HL-60 (cell line): ENCODE measurements around the gene KRTAP5-8.

Experiments used
- DNase-seq, 2 experiments: peaks; one replicate each; pipeline ENCODE4 v3.0.0-alpha.2; 2010 to 2020; ENCODE audit warnings: low read depth in 1 of 2, low spot score in 1 of 2
- H3K27ac ChIP-seq: fragments of 250-450 bp; sonication (Bioruptor Pico); replicated peaks from 2 replicates; pipeline ENCODE4 v1.5.1; 2020; ENCODE audit warnings: mild to moderate bottlenecking, moderate library complexity
- H3K27me3 ChIP-seq: fragments of 250-450 bp; sonication (Bioruptor Pico); 2 replicates; pipeline ENCODE4 v1.5.1; 2021; ENCODE audit warnings: mild to moderate bottlenecking, moderate library complexity; ENCODE audit not compliant: insufficient read depth, poor library complexity, severe bottlenecking
- H3K4me3 ChIP-seq: replicated peaks from 2 replicates; pipeline ENCODE4 v1.5.1; 2011; ENCODE audit warnings: mild to moderate bottlenecking, control low read depth, low read length; ENCODE audit not compliant: insufficient read depth
- GABPA ChIP-seq: IDR thresholded peaks from 2 replicates; pipeline ENCODE4 v1.6.1; 2012; ENCODE audit warnings: low read depth
- POLR2AphosphoS5 ChIP-seq: IDR thresholded peaks from 2 replicates; pipeline ENCODE4 v1.6.1; 2012; ENCODE audit warnings: low read depth
- SPI1 ChIP-seq: IDR thresholded peaks from 2 replicates; pipeline ENCODE4 v1.6.1; 2012; ENCODE audit warnings: low read depth, mild to moderate bottlenecking, borderline replicate concordance
- TF ChIP-seq, protein P1 (sequence below): IDR thresholded peaks from 2 replicates; pipeline ENCODE4 v1.6.1; 2012; ENCODE audit warnings: low read depth; ENCODE audit not compliant: insufficient replicate concordance
- TF ChIP-seq, protein P2 (sequence below): IDR thresholded peaks from one replicate; pipeline ENCODE4 v1.5.1; 2011; ENCODE audit warnings: low read length, control low read depth, inconsistent platforms; ENCODE audit not compliant: insufficient read depth

The KRTAP5-8 gene

DNA sequence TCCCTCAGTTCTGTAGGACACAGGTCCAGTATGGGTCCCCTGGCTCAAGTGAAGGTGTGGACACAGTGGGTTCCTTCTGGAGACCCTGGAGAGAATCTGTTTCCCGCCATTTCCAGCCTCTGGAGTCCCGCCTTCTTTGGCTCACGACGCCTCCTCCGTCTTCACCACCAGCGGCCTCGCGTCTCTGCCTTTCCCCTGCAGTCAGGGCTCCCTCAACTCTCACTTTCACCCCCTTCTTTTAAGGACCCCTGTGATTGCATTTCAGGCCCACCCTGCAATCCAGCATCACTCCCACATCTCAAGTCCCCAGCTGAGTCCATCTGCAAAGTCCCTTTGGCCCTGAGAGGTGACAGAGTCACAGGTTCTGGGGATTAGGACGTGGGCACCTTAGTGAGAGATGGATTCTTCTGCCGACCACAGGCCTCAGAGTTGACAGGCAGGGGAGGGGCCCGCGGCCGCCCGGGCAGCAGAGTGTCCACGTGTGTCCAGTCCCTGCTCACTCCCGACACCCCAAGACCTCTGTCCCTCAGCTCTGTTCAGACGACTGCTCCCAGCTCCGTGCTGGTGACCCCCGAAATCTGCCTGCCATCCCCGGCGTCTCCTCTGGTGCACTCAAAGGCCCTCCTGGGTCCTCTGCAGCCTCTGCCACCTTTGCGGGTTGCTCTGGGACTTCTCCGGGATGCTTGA is 47.6 kb upstream of the KRTAP5-8 start:
- TF ChIP-seq, protein P1, sequence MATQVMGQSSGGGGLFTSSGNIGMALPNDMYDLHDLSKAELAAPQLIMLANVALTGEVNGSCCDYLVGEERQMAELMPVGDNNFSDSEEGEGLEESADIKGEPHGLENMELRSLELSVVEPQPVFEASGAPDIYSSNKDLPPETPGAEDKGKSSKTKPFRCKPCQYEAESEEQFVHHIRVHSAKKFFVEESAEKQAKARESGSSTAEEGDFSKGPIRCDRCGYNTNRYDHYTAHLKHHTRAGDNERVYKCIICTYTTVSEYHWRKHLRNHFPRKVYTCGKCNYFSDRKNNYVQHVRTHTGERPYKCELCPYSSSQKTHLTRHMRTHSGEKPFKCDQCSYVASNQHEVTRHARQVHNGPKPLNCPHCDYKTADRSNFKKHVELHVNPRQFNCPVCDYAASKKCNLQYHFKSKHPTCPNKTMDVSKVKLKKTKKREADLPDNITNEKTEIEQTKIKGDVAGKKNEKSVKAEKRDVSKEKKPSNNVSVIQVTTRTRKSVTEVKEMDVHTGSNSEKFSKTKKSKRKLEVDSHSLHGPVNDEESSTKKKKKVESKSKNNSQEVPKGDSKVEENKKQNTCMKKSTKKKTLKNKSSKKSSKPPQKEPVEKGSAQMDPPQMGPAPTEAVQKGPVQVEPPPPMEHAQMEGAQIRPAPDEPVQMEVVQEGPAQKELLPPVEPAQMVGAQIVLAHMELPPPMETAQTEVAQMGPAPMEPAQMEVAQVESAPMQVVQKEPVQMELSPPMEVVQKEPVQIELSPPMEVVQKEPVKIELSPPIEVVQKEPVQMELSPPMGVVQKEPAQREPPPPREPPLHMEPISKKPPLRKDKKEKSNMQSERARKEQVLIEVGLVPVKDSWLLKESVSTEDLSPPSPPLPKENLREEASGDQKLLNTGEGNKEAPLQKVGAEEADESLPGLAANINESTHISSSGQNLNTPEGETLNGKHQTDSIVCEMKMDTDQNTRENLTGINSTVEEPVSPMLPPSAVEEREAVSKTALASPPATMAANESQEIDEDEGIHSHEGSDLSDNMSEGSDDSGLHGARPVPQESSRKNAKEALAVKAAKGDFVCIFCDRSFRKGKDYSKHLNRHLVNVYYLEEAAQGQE = no peak
- no peak for TF ChIP-seq GABPA
- TF ChIP-seq SPI1 = no peak
- TF ChIP-seq, protein P2, sequence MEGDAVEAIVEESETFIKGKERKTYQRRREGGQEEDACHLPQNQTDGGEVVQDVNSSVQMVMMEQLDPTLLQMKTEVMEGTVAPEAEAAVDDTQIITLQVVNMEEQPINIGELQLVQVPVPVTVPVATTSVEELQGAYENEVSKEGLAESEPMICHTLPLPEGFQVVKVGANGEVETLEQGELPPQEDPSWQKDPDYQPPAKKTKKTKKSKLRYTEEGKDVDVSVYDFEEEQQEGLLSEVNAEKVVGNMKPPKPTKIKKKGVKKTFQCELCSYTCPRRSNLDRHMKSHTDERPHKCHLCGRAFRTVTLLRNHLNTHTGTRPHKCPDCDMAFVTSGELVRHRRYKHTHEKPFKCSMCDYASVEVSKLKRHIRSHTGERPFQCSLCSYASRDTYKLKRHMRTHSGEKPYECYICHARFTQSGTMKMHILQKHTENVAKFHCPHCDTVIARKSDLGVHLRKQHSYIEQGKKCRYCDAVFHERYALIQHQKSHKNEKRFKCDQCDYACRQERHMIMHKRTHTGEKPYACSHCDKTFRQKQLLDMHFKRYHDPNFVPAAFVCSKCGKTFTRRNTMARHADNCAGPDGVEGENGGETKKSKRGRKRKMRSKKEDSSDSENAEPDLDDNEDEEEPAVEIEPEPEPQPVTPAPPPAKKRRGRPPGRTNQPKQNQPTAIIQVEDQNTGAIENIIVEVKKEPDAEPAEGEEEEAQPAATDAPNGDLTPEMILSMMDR = no peak
- no peak for TF ChIP-seq POLR2AphosphoS5
- H3K27ac ChIP-seq = no peak overlapping the region
- no peaks in the 10 kb centered on the region for H3K27me3 ChIP-seq
- H3K4me3 ChIP-seq = no peak overlapping the region
- no peak for DNase-seq

DNA sequence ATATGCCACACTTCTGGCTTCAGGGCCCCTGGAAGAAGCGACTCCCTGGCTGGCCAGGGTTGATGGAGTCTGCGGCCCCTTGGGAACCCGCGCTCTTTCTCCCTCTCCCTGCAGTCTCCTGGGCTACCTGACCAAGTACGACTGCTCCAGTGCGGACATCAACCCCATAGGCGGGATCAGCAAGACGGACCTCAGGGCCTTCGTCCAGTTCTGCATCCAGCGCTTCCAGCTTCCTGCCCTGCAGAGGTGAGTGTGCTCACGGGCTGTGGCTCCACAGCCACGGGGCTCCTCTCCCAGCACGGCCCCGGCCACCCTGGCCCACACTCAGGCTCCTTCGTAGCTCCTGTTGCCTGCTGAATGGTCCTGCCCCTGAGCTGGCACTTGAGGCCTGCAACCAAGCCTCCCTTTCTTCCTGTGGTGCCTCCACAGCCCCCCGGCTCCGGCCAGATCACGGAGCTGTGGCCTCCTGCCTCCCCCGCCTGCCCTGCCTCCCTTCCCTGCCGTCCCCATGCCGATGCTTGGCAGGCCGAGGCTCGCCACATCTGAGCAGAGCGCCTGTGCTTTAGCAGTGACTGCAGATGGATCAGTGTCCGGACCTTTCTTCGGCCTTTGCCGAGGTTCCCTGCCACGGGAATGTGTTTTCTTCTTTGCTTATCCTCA is 47.0 kb upstream of the KRTAP5-8 start:
- DNase-seq = no peak

DNA sequence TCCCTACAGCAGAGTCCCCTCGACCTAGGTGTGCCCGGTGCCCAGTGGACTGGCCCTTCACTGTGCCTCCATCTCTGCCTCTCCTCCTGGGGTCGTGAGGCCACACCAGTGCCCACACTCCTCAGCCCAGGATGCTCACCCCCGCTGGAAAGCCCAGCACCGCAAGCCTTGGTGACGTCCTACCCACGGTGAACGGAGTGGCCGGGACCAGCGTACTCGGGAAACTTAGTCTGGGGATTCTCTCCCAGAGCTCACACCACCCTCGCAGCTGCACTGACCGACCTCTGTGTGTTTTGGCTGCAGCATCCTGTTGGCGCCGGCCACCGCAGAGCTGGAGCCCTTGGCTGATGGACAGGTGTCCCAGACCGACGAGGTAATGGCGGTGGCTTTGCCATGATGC is 46.3 kb upstream of the KRTAP5-8 start:
- H3K4me3 ChIP-seq = no peak overlapping the region
- no peak for DNase-seq
- no peak overlapping the region for H3K27ac ChIP-seq
- H3K27me3 ChIP-seq = no peaks in the 10 kb centered on the region
- no peak for TF ChIP-seq POLR2AphosphoS5
- TF ChIP-seq, protein P2 = no peak
- TF ChIP-seq, protein P1 = no peak
- no peak for TF ChIP-seq GABPA
- no peak for TF ChIP-seq SPI1

More for the DNA sequence above, 47.0 kb upstream of the KRTAP5-8 start:
- TF ChIP-seq, protein P2 = no peak
- TF ChIP-seq GABPA (no peak), SPI1 (no peak), POLR2AphosphoS5 (no peak)
- TF ChIP-seq, protein P1 = no peak
- no peaks in the 10 kb centered on the region for H3K27me3 ChIP-seq
- no peak overlapping the region for H3K4me3 ChIP-seq
- no peak overlapping the region for H3K27ac ChIP-seq
